Fibroblast of the conjunctiva (primary cell): ENCODE measurements around the gene MYOM1.
A peak's percentile ranks its signal among the peaks of the same experiment; 100 is the strongest.

Experiments
- DNase-seq: peaks from one replicate; pipeline ENCODE4 v3.0.0-alpha.2; 2010; ENCODE audit warnings: low read depth

MYOM1 gene

GRCh38 chr18:3118195-3119010 lies 101.4 kb downstream of the MYOM1 start:
- no peak for DNase-seq

GRCh38 chr18:3117493-3118192 lies 102.1 kb downstream of the MYOM1 start:
- no peak for DNase-seq

GRCh38 chr18:3115447-3116030 lies 104.2 kb downstream of the MYOM1 start:
- DNase-seq, result no peak

GRCh38 chr18:3114451-3114850 lies 105.3 kb downstream of the MYOM1 start:
- DNase-seq, result no peak

- DNase-seq, result no peak
Measured at GRCh38 chr18:3114026-3114425, 105.7 kb downstream of the MYOM1 start.

- DNase-seq, result no peak
Measured at GRCh38 chr18:3111523-3112240, 108.1 kb downstream of the MYOM1 start.

GRCh38 chr18:3110034-3110752 lies 109.6 kb downstream of the MYOM1 start:
- DNase-seq, result no peak

GRCh38 chr18:3107740-3108151 lies 112.0 kb downstream of the MYOM1 start:
- no peak for DNase-seq

GRCh38 chr18:3104190-3105054 lies 115.3 kb downstream of the MYOM1 start:
- DNase-seq, result peak; percentile 13

GRCh38 chr18:3103576-3103975 lies 116.2 kb downstream of the MYOM1 start:
- no peak for DNase-seq

- no peak for DNase-seq
Measured at GRCh38 chr18:3102983-3103382, 116.8 kb downstream of the MYOM1 start.

GRCh38 chr18:3100498-3101132 lies 119.2 kb downstream of the MYOM1 start:
- DNase-seq, result no peak

GRCh38 chr18:3099327-3099726 lies 120.4 kb downstream of the MYOM1 start:
- DNase-seq, result no peak

- no peak for DNase-seq
Measured at GRCh38 chr18:3097082-3097481, 122.7 kb downstream of the MYOM1 start.

- no peak for DNase-seq
Measured at GRCh38 chr18:3095921-3096320, 123.8 kb downstream of the MYOM1 start.

- no peak for DNase-seq
Measured at GRCh38 chr18:3094338-3094684, 125.5 kb downstream of the MYOM1 start.

GRCh38 chr18:3093624-3094337 lies 126.0 kb downstream of the MYOM1 start:
- no peak for DNase-seq

- no peak for DNase-seq
Measured at GRCh38 chr18:3092727-3093126, 127.0 kb downstream of the MYOM1 start.

GRCh38 chr18:3089579-3089978 lies 130.2 kb downstream of the MYOM1 start:
- DNase-seq, result no peak

GRCh38 chr18:3088449-3088848 lies 131.3 kb downstream of the MYOM1 start:
- no peak for DNase-seq
